OCI-M1 (cell line): ENCODE results near the gene PLEKHJ1.
A peak's percentile ranks its signal among the peaks of the same experiment; 100 is the strongest.
"Not testable (repeated sequence)": the region's sequence is repeated elsewhere in the genome, so short reads cannot be mapped to it uniquely, and the experiment has no call there.

Source experiments
- DNase-seq: peaks from one replicate; lab custom pipeline; 2025; lab: John Stamatoyannopoulos, UW

Gene PLEKHJ1, protein sequence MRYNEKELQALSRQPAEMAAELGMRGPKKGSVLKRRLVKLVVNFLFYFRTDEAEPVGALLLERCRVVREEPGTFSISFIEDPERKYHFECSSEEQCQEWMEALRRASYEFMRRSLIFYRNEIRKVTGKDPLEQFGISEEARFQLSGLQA

GRCh38 chr19:2236314-2237050 is at the start of gene PLEKHJ1, which contains the start of gene SF3A2:
Gene PLEKHJ1, minus strand, starts transcription at chr19:2236329. Its CDS starts 81 bp downstream, at chr19:2236248.
Gene SF3A2, plus strand, starts transcription at chr19:2236824. Its CDS starts 6,595 bp downstream, at chr19:2243419.
- peak; percentile 96 for DNase-seq

- no peak for DNase-seq
These were observed 47.8 kb upstream of the PLEKHJ1 start for GRCh38 chr19:2283835-2284507.

DNA sequence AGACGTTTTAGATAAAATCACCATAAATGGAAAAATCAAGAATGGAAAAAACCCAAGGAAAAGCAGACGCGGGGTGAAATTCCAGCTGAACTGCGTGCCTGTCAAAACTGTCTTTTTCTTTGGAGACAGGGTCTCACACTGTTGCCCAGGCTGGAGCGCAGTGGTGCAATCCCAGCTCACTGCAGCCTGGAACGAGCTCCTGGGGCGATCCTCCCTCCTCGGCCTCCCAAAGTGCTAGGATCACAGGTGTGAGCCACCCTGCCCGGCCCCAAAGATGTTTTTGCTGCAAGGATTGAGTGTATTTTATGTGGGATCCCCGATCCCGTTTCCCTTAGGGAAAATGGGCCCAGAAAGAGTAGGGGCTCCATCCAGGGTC is 46.7 kb upstream of the PLEKHJ1 start:
- no peak for DNase-seq

- DNase-seq: peak; percentile 84
These were observed 46.1 kb upstream of the PLEKHJ1 start, which contains the start of gene PEAK3 for GRCh38 chr19:2282062-2282861. Gene PEAK3, minus strand, starts transcription at chr19:2282175. Its CDS starts 1,244 bp downstream, at chr19:2280931.

DNA sequence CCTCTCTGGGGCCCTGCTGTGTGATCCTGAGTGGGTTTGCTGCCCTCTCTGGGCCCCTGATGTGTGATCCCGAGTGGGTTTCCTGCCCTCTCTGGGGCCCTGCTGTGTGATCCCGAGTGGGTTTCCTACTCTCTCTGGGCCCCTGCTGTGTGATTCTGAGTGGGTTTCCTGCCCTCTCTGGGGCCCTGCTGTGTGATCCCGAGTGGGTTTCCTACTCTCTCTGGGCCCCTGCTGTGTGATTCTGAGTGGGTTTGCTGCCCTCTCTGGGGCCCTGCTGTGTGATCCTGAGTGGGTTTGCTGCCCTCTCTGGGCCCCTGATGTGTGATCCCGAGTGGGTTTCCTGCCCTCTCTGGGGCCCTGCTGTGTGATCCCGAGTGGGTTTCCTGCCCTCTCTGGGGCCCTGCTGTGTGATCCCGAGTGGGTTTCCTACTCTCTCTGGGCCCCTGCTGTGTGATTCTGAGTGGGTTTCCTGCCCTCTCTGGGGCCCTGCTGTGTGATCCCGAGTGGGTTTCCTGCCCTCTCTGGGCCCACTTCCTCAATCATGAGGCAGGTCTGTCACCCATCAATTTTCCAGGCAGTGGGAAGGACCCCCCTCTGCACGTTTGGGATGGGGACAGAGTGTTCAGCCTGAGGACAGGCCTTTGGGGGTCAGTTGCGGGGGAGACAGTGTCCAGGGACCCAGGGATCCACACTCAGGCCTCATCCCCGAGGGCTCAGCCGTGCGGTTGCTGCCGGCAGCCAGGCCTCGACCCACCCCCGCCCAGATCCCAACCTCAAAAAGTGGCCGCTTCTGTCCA is 45.3 kb upstream of the PLEKHJ1 start:
- DNase-seq: not testable (repeated sequence)

DNA sequence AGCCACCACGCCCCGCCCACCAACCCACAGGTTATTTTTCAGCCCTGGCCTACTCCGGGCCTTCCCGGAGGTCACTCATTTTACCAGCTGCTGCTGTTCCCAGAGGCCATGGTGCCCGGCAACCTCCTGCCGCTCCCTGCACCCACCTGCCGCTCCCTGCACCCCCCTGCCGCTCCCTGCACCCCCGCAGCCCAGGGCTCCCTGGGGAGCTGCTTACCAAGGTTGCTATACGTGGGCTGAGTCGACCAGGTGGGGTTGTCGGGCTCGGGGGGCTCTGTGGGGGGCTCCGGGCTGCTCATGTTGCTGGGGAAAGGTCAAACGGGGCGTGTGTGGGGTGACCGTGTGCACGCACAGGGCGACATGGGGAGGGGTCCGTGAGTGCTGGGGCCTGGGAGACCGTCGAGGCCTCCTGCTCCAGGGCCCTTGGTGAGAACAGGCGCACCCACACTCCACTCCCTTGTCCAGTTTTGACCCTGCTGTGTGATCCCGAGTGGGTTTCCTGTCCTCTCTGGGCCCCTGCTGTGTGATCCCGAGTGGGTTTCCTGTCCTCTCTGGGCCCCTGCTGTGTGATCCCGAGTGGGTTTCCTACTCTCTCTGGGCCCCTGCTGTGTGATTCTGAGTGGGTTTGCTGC is 44.6 kb upstream of the PLEKHJ1 start:
- no peak for DNase-seq

GRCh38 chr19:2278459-2279158 is 42.5 kb upstream of the PLEKHJ1 start:
- no peak for DNase-seq

- DNase-seq: no peak
These were observed 41.0 kb upstream of the PLEKHJ1 start for GRCh38 chr19:2277138-2277537.

- DNase-seq: no peak
These were observed 40.4 kb upstream of the PLEKHJ1 start for GRCh38 chr19:2276429-2276986.

- no peak for DNase-seq
These were observed 39.7 kb upstream of the PLEKHJ1 start for GRCh38 chr19:2275588-2276428.

DNA sequence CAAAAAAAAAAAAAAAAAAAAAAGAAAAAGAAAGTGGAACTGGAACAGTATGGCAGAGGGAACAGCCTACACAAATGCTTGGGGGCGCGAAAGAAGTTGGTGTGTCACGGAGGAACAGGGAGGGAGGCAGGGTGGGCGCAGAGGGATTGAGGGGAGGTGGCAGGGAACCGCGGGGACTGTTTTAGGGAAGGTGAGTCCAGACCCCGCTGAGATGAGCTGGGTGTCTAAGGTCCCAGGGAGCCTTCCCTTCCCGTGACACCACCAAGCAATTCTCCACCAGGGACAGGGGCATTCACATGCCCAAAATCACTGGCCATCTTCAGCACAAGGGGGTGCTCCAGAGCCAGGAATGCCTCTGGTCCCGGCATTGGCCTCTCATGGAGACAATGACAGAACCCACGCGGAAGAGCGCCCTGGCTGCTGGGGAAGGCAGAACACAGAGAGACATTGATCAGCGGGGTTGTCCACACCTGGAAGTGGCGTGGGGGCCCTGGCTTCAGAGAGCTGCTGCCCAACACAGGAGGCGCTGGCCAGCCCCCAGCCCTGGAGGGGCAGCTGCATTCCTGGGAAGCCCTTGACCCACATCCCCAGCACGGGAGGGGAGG is 38.9 kb upstream of the PLEKHJ1 start:
- DNase-seq: peak; percentile 75

GRCh38 chr19:2274185-2274711 is 38.1 kb upstream of the PLEKHJ1 start:
- DNase-seq: peak; percentile 51

DNA sequence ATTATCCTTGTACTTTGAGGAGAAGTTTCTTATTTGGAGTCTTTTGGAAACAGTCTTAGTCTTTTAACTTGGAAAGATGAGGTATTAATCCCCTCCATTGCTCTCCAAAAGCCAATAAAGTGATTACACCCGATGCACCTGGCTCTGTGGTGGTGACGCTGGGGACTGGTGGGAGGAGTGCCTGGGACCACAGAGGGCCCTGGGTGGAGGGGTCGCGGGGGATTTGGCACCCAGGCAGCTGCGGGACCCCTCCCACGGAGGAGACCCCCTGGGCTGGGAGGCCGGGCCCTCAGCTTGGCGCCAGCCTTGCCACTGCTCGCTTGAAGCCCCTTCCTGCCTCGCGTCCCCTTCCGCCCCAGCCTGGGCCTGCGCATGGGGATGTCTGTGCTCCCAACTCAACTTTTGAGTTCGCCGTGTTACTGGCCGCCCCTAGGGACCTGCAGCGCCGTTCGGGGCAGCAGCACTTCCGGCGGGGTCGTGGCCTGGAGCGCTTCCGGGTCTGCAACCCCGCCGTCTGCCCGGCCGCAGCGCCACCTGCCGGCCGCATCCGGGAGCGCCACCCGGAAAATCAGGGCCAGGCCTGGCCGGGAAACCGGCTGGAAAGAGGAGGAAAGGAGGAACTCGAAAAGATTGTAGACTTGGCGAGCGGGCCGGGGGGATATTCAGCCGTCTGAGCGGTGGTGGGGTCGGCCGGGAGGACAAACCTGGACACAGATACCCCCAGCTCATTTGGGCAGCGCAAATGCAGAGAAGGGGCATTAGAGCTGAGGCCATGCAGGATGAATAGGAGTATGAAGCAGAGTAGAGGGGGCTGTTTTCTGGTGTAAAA is 37.4 kb upstream of the PLEKHJ1 start:
- peak; percentile 91 for DNase-seq

GRCh38 chr19:2271234-2272103 is 35.3 kb upstream of the PLEKHJ1 start:
- peak; percentile 26 for DNase-seq

DNA sequence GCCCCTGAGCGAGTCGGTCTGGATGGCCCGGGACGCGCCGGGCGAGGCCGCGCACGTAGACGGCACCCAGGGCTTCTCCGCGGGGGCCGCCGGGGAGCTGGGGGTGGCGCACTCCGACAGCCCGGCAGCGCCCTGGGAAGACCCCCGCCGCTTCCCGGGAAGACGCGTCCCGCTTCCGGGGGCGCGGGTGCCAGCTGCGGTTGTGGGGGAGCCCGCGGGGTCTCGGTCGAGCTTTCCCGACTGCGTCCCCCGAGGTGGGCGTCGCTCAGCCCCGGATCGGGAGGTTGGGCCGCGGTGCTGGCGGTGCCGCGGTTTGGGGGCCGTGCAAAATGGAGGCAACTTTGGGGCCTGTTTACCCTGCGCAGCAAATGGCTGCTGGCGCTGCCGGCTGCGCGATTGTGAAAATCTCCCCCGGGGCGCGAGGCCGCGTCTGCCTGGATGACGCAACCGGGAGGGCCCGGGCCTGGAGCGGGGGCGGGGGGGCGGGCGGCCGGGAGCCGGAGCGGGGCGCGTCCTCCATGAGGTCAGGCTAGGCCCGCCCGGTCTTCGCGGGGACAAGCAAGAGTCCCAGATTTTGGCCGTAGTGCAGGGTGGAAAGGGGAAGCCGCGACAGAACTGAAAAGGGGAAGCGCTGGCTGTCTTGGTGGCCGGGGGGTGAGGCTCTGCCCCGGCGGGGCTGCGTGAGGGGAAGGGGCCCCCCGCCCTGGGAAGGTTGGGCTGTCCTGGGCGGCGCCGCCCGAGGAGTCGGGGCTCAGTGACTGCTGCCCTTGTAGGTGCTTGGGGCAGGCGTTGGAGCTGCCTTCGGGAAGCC is 34.5 kb upstream of the PLEKHJ1 start:
- peak; percentile 68 for DNase-seq

DNA sequence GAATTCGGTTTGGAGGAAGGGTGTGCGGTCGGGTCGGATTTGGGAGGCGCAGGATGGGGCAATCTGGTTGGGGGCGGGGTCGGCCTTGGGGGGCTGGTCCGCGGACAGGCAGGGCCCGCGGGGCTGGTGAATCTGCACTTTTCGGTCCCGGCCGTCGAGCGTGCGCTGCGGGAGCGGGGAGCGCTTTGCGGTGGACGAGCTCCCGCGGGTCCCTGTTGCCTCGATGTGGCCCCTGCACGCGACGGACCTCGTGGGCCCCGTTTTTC is 34.0 kb upstream of the PLEKHJ1 start:
- DNase-seq: no peak
